Brain microvascular endothelial cell (primary cell): ENCODE data around the gene MYO9A.

ENCODE experiments used
- DNase-seq: peaks from one replicate; pipeline ENCODE4 v3.0.0-alpha.2; 2020
- H3K27ac ChIP-seq: fragments of 250-450 bp; sonication (Bioruptor Pico); 2 replicates; pipeline ENCODE4 v1.5.1; 2020; ENCODE audit warnings: mild to moderate bottlenecking, moderate library complexity
- H3K27me3 ChIP-seq: fragments of 250-450 bp; sonication (Bioruptor Pico); replicated peaks from 2 replicates; pipeline ENCODE4 v1.5.1; 2020; ENCODE audit warnings: mild to moderate bottlenecking
- H3K36me3 ChIP-seq: fragments of 250-450 bp; sonication (Bioruptor Pico); replicated peaks from 2 replicates; pipeline ENCODE4 v1.5.1; 2020; ENCODE audit warnings: mild to moderate bottlenecking
- H3K4me3 ChIP-seq: 2 replicates; pipeline ENCODE4 v1.5.1; 2011; ENCODE audit warnings: low read depth, mild to moderate bottlenecking, control low read depth, low read length, moderate library complexity
- CTCF ChIP-seq: IDR thresholded peaks from 2 replicates; pipeline ENCODE4 v1.5.1; 2011; ENCODE audit warnings: low read depth, mild to moderate bottlenecking, moderate library complexity, low read length, control low read depth, inconsistent platforms; ENCODE audit errors: missing control alignments
- in situ Hi-C: cut with HindIII; loops from 2 replicates; pipeline ENCODE4 v1.10.0; 2017; ENCODE audit warnings: low sequenced_read_pairs, low pct_ligation_motif_present

Gene MYO9A

GRCh38 chr15:71826196-71826595 is 291.8 kb downstream of the MYO9A start:
- Histone ChIP-seq H3K36me3 (peaks cover 45% of the 10 kb centered on the region), H3K4me3 (no peak overlapping the region), H3K27me3 (no peaks in the 10 kb centered on the region), H3K27ac (no peak overlapping the region)
- in situ Hi-C loops, result no loop called here
- TF ChIP-seq CTCF, result no peak
- no peak for DNase-seq

- no peak overlapping the region for H3K4me3 ChIP-seq
- in situ Hi-C loops, result no loop called here
- H3K27me3 ChIP-seq, result no peaks in the 10 kb centered on the region
- TF ChIP-seq CTCF, result no peak
- no peak overlapping the region for H3K27ac ChIP-seq
- peaks cover 45% of the 10 kb centered on the region for H3K36me3 ChIP-seq
- DNase-seq, result no peak
Measured at GRCh38 chr15:71825021-71825730, 292.8 kb downstream of the MYO9A start.

GRCh38 chr15:71823801-71824200 is 294.1 kb downstream of the MYO9A start:
- Histone ChIP-seq H3K36me3 (peaks cover 37% of the 10 kb centered on the region), H3K27ac (no peak overlapping the region), H3K27me3 (no peaks in the 10 kb centered on the region), H3K4me3 (no peak overlapping the region)
- in situ Hi-C loops, result no loop called here
- DNase-seq, result no peak
- TF ChIP-seq CTCF, result no peak

- H3K4me3 ChIP-seq, result no peak overlapping the region
- TF ChIP-seq CTCF, result no peak
- no peaks in the 10 kb centered on the region for H3K27me3 ChIP-seq
- in situ Hi-C loops, result no loop called here
- no peak overlapping the region for H3K27ac ChIP-seq
- peaks cover 35% of the 10 kb centered on the region for H3K36me3 ChIP-seq
- no peak for DNase-seq
Measured at GRCh38 chr15:71822890-71823630, 294.9 kb downstream of the MYO9A start.

- no peaks in the 10 kb centered on the region for H3K27me3 ChIP-seq
- in situ Hi-C loops, result no loop called here
- H3K27ac ChIP-seq, result no peak overlapping the region
- H3K36me3 ChIP-seq, result peaks cover 24% of the 10 kb centered on the region
- TF ChIP-seq CTCF, result no peak
- DNase-seq, result no peak
- H3K4me3 ChIP-seq, result no peak overlapping the region
Measured at GRCh38 chr15:71821547-71822129, 296.3 kb downstream of the MYO9A start.
